Measurements from ENCODE around the gene VPS37D. TPM values are rescaled to one million over a fixed set of nuclear protein-coding genes. Genes with fewer than 3 reads are reported as not detected.

Gene VPS37D
- total RNA-seq, 1 experiment from 2014 or later = 8.3 TPM

GRCh38 chr7:73701357-73701995, 33.8 kb downstream of the VPS37D start:
- no peak for TF ChIP-seq EZH2 (IDR thresholded peaks at IDR 0.05; ENCODE audit: low read depth)
- TF ChIP-seq CTCF (conservative IDR thresholded peaks at IDR 0.05) = peak; percentile 77
- Histone ChIP-seq H3K4me2 (no peak overlapping the region), H3K4me1 (replicated peaks; ENCODE audit: insufficient read depth) (peaks cover 15% of the 10 kb centered on the region), H3K79me2 (ENCODE audit: low read depth) (peaks cover 4% of the 10 kb centered on the region; the same call in 1 of the 2 replicates), H3K4me3 (no peak overlapping the region), H3K27ac (no peak overlapping the region), H4K20me1 (ENCODE audit: insufficient read depth) (0 out of 2 replicates have a peak, but pooled peaks cover 14% of the 10 kb centered on the region), H2AFZ (no peak overlapping the region), H3F3A (ENCODE audit: insufficient read depth, low read depth) (peaks cover 74% of the 10 kb centered on the region), H3K36me3 (ENCODE audit: low read depth) (peaks cover 23% of the 10 kb centered on the region; the same call in 1 of the 2 replicates), H3K9me3 (ENCODE audit: insufficient read depth, low read depth) (no peaks in the 10 kb centered on the region), H3K27me3 (ENCODE audit: insufficient read depth, low read depth) (no peaks in the 10 kb centered on the region), H3K9me2 (ENCODE audit: insufficient read depth) (no peaks in the 10 kb centered on the region)
- intact Hi-C loops (cut with micrococcal nuclease; ENCODE audit: unreplicated experiment) = no loop called here
- CTCF ChIA-PET = interaction anchor here (0.7 kb wide), 1 partner anchor 179 kb away, joined by 3 read pairs; the partner anchor contains the start of gene BAZ1B
- POLR2A ChIA-PET (ENCODE audit: unreplicated experiment) = no interaction called here
- DNase-seq = peak; percentile 32 to 48
- no TSS peak for BruUV-seq (replicated peaks)

GRCh38 chr7:73702226-73702625, 34.6 kb downstream of the VPS37D start:
- Histone ChIP-seq H4K20me1 (ENCODE audit: insufficient read depth) (0 out of 2 replicates have a peak, but pooled peaks cover 14% of the 10 kb centered on the region), H3K4me2 (no peak overlapping the region), H3F3A (ENCODE audit: insufficient read depth, low read depth) (peaks cover 81% of the 10 kb centered on the region)

DNA sequence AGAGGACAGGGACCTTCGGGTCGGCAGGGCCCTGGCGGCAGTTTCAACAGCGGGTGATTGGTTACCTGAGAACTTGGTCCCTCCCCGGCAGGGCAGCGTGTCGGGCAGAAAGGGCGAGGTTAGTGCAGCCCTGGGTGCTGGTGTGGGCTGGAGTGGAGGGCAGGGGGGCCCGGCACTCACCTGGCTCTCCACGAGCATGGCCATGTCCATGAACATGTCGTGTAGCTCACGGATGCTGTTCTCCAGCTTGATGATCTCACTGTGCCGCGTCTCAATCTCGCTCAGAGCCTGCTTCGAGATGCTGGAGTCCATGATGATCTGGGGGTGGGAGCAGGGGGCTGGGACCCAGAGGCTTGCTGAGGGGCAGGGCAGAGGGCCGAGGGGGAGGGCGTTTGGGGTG, 35.0 kb downstream of the VPS37D start:
- Histone ChIP-seq H3K4me2 (no peak overlapping the region), H3K4me1 (replicated peaks; ENCODE audit: insufficient read depth) (peaks cover 26% of the 10 kb centered on the region)

More at GRCh38 chr7:73702226-73702625, 34.6 kb downstream of the VPS37D start:
- H3K27me3 ChIP-seq (ENCODE audit: insufficient read depth, low read depth) = no peaks in the 10 kb centered on the region
- ChIA-PET CTCF (no interaction called here), POLR2A (ENCODE audit: unreplicated experiment) (interaction anchor here (0.7 to 0.9 kb wide), 2 partner anchors 16 to 153 kb away, joined by 4 to 6 read pairs; no protein-coding TSS in a partner anchor)
- H3K4me1 ChIP-seq (replicated peaks; ENCODE audit: insufficient read depth) = peaks cover 22% of the 10 kb centered on the region
- no peak overlapping the region for H2AFZ ChIP-seq
- no peak overlapping the region for H3K27ac ChIP-seq
- DNase-seq = peak in 1 of 2 experiments; percentile 54
- BruUV-seq (replicated peaks) = no TSS peak
- peaks cover 8% of the 10 kb centered on the region for H3K79me2 ChIP-seq (ENCODE audit: low read depth)
- H3K4me3 ChIP-seq = no peak overlapping the region
- TF ChIP-seq EZH2 (IDR thresholded peaks at IDR 0.05; ENCODE audit: low read depth) (no peak), CTCF (conservative IDR thresholded peaks at IDR 0.05) (no peak)
- H3K9me3 ChIP-seq (ENCODE audit: insufficient read depth, low read depth) = no peaks in the 10 kb centered on the region
- intact Hi-C loops (cut with micrococcal nuclease; ENCODE audit: unreplicated experiment) = no loop called here
- H3K36me3 ChIP-seq (ENCODE audit: low read depth) = peaks cover 23% of the 10 kb centered on the region; the same call in 1 of the 2 replicates
- H3K9me2 ChIP-seq (ENCODE audit: insufficient read depth) = no peaks in the 10 kb centered on the region

More for the DNA sequence above, 35.0 kb downstream of the VPS37D start:
- CTCF ChIA-PET = no interaction called here
- DNase-seq = peak in 1 of 2 experiments; percentile 16
- H3K4me3 ChIP-seq = no peak overlapping the region
- H3K9me3 ChIP-seq (ENCODE audit: insufficient read depth, low read depth) = no peaks in the 10 kb centered on the region
- H2AFZ ChIP-seq = no peak overlapping the region
- peaks cover 23% of the 10 kb centered on the region; the same call in 1 of the 2 replicates for H3K36me3 ChIP-seq (ENCODE audit: low read depth)
- intact Hi-C loops (cut with micrococcal nuclease; ENCODE audit: unreplicated experiment) = no loop called here
- POLR2A ChIA-PET (ENCODE audit: unreplicated experiment) = interaction anchor here (0.7 to 0.9 kb wide), 2 partner anchors 15 to 153 kb away, joined by 4 to 6 read pairs; no protein-coding TSS in a partner anchor
- BruUV-seq (replicated peaks) = no TSS peak
- H3F3A ChIP-seq (ENCODE audit: insufficient read depth, low read depth) = peaks cover 80% of the 10 kb centered on the region
- H3K79me2 ChIP-seq (ENCODE audit: low read depth) = peaks cover 8% of the 10 kb centered on the region
- no peaks in the 10 kb centered on the region for H3K27me3 ChIP-seq (ENCODE audit: insufficient read depth, low read depth)
- 0 out of 2 replicates have a peak, but pooled peaks cover 14% of the 10 kb centered on the region for H4K20me1 ChIP-seq (ENCODE audit: insufficient read depth)
- H3K9me2 ChIP-seq (ENCODE audit: insufficient read depth) = no peaks in the 10 kb centered on the region
- no peak for TF ChIP-seq EZH2 (IDR thresholded peaks at IDR 0.05; ENCODE audit: low read depth)
- H3K27ac ChIP-seq = no peak overlapping the region

Measured in PC-9 (cell line).